ENCODE measurements around the gene ZNF316. TPM values are rescaled to one million over a fixed set of nuclear protein-coding genes. Genes with fewer than 3 reads are reported as not detected.

Gene ZNF316
- total RNA-seq, 2 donors from 2014 or later, result 29.1 to 69.5 TPM

DNA sequence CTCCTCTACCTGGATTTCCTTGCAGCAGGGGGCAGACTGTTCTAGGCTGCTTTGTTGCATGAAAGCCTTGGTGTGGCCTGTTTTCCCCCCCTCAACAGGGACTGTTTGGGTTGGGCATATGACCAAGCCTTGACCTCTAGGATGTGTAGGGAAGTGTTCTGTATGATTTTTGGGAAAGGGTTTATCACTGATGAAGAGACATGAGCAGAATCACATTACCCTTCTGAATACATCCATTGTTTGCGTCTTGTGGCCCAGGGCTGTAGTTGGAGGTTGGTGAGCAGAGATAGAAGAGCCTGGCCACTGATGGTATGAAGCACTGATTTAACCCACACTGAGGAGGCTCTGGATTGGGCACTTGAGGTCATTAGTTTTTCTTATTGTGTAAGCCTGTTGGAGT is 43.0 kb downstream of the ZNF316 start:
- 100% methylated on average over 1 of the region's 1 CpG for WGBS, 2 donors
- no peaks in the 10 kb centered on the region for H3K4me1 ChIP-seq
- intact Hi-C loops (cut with DNase I), result no loop called here
- peaks cover 0 to 86% (median 3%) of the 10 kb centered on the region in 3 donors for H3K9me3 ChIP-seq
- DNase-seq (no peak), ATAC-seq (no peak)
- H3K4me3 ChIP-seq, result no peak overlapping the region
- no peaks in the 10 kb centered on the region for H3K36me3 ChIP-seq (replicated peaks in 1 of 2; ENCODE audit: insufficient read depth in 1 of 2, low read depth in 2 of 2)
- TF ChIP-seq, protein P1, sequence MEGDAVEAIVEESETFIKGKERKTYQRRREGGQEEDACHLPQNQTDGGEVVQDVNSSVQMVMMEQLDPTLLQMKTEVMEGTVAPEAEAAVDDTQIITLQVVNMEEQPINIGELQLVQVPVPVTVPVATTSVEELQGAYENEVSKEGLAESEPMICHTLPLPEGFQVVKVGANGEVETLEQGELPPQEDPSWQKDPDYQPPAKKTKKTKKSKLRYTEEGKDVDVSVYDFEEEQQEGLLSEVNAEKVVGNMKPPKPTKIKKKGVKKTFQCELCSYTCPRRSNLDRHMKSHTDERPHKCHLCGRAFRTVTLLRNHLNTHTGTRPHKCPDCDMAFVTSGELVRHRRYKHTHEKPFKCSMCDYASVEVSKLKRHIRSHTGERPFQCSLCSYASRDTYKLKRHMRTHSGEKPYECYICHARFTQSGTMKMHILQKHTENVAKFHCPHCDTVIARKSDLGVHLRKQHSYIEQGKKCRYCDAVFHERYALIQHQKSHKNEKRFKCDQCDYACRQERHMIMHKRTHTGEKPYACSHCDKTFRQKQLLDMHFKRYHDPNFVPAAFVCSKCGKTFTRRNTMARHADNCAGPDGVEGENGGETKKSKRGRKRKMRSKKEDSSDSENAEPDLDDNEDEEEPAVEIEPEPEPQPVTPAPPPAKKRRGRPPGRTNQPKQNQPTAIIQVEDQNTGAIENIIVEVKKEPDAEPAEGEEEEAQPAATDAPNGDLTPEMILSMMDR (IDR thresholded peaks at IDR 0.05), result no peak
- no peak for TF ChIP-seq POLR2A (IDR thresholded peaks at IDR 0.05)
- no peaks in the 10 kb centered on the region for H3K27me3 ChIP-seq
- H3K27ac ChIP-seq, result no peak overlapping the region

DNA sequence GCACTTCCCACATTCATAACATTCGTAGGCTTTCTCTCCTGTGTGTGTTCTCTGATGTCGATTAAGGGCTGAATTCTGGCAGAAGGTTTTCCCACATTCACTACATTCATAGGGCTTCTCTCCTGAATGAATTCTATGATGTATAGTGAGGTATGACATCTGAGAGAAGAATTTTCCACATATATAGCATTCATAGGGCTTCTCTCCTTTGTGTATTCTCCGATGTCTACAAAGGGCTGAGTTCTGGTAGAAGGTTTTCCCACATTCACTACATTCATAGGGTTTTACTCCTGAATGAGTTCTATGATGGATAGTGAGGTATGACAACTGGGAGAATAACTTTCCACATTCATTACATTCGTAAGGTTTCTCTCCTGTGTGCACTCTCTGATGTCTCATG is 54.0 kb downstream of the ZNF316 start:
- Histone ChIP-seq H3K9me3 (peaks cover 0 to 93% (median 4%) of the 10 kb centered on the region in 3 donors), H3K36me3 (replicated peaks in 1 of 2; ENCODE audit: insufficient read depth in 1 of 2, low read depth in 2 of 2) (peaks cover 67 to 70% of the 10 kb centered on the region in 2 donors), H3K4me3 (no peak overlapping the region), H3K27me3 (no peaks in the 10 kb centered on the region), H3K4me1 (no peaks in the 10 kb centered on the region), H3K27ac (no peak overlapping the region)
- ATAC-seq (no peak), DNase-seq (no peak)
- intact Hi-C loops (cut with DNase I), result no loop called here
- 91 to 97% methylated on average over 4 of the region's 4 CpGs for WGBS, 2 donors
- TF ChIP-seq, protein P1 (IDR thresholded peaks at IDR 0.05), result no peak
- TF ChIP-seq POLR2A (IDR thresholded peaks at IDR 0.05), result no peak

DNA sequence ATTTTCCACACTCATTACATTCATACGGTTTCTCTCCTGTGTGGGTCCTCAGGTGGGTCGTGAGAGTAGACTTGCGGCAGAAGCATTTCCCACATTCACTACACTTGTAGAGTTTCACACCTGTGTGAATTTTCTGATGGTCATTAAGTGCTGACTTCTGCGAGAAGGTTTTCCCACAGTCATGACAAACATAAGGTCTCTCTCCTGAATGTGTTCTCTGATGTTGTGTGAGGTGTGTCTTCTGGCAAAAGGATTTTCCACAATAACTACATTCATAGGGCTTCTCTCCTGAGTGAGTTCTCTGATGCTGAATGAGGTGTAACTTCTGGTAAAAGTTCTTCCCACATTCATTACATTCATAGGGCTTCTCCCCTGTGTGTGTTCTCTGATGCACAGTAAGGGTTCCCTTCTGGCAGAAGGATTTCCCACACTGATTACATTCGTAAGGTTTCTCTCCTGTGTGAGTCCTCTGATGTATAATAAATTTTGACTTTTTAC is 54.5 kb downstream of the ZNF316 start:
- Histone ChIP-seq H3K27me3 (no peaks in the 10 kb centered on the region), H3K4me3 (no peak overlapping the region), H3K36me3 (replicated peaks in 1 of 2; ENCODE audit: insufficient read depth in 1 of 2, low read depth in 2 of 2) (peaks cover 72 to 75% of the 10 kb centered on the region in 2 donors), H3K4me1 (no peaks in the 10 kb centered on the region), H3K9me3 (peaks cover 0 to 93% (median 4%) of the 10 kb centered on the region in 3 donors), H3K27ac (no peak overlapping the region)
- intact Hi-C loops (cut with DNase I), result no loop called here
- no peak for ATAC-seq
- DNase-seq, result no peak
- TF ChIP-seq, protein P1 (IDR thresholded peaks at IDR 0.05), result no peak
- no peak for TF ChIP-seq POLR2A (IDR thresholded peaks at IDR 0.05)
- 96 to 100% methylated on average over 5 of the region's 5 CpGs for WGBS, 2 donors

DNA sequence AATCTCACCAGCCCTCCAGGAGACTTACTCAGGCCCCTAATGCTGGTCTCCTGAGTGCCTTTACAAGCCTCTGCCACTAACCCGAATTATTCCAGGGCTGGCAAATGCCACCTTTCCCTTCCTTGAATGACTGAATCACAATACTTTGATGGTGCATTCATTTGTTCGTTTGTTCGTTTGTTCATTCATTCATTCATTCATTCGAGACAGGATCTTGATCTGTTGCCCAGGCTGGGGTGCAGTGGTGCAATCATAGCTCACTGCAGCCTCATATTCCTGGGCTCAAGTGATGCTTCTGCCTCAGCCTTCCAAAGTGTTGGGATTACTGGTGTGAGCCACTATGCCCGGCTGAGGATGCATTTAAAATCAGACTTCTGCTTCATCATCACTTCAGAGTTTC is 63.7 kb downstream of the ZNF316 start:
- H3K36me3 ChIP-seq (replicated peaks in 1 of 2; ENCODE audit: insufficient read depth in 1 of 2, low read depth in 2 of 2), result peaks cover 35 to 37% of the 10 kb centered on the region in 2 donors

More for the DNA sequence above, 63.7 kb downstream of the ZNF316 start:
- Histone ChIP-seq H3K4me3 (no peak overlapping the region), H3K4me1 (peaks cover 19% of the 10 kb centered on the region), H3K27ac (no peak overlapping the region), H3K27me3 (no peaks in the 10 kb centered on the region), H3K9me3 (peaks cover 0 to 28% (median 0%) of the 10 kb centered on the region in 3 donors)
- TF ChIP-seq, protein P1 (IDR thresholded peaks at IDR 0.05), result no peak
- no peak for TF ChIP-seq POLR2A (IDR thresholded peaks at IDR 0.05)
- ATAC-seq, result no peak
- DNase-seq, result no peak
- intact Hi-C loops (cut with DNase I), result no loop called here
- 92 to 97% methylated on average over 5 of the region's 5 CpGs for WGBS, 2 donors

Measured in body of pancreas (tissue), 4 donors.